Middle frontal gyrus (tissue), 1 donor: ENCODE measurements around the gene ZNF605.
"Not testable (repeated sequence)": the region's sequence is repeated elsewhere in the genome, so short reads cannot be mapped to it uniquely, and the experiment has no call there.

Source experiments
- DNase-seq: peaks from one replicate; pipeline ENCODE4 v3.0.0-alpha.2; 2015; ENCODE audit warnings: low spot score; ENCODE audit errors: extremely low spot score

ZNF605 gene

GRCh38 chr12:132908145-132909029 lies 47.7 kb downstream of the ZNF605 start:
- peak; percentile 96 for DNase-seq

DNA sequence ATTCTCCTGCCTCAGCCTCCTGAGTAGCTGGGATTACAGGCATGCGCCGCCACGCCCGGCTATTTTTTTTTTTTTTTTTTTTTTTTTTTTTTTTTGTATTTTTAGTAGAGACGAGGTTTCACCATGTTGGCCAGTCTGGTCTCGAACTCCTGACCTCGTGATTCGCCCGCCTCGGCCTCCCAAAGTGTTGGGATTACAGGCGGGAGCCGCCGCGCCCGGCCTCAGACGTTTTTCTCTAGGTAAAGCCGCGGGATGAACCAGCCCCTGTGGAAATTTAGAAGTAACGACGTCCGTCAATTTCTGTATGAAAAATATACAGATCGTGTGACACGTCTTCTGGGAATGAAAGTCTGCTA lies 48.3 kb downstream of the ZNF605 start:
- DNase-seq: not testable (repeated sequence)

DNA sequence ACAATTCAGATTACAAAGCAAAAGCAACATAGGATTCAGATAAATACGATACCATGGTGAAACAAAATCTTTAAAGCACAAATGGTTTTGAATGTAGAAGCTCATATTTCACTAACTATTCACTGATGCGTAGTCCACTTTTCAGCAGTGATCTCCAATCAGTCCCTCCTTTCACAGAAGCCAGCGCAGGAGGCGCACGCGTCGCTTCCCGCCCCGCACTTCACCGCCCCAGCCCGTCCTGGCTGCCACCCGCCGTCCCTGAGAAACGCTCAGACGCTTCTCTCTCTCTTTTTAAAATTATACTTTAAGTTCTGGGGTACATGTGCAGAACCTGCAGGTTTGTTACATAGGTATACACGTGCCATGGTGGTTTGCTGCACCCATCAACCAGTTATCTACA lies 48.9 kb downstream of the ZNF605 start:
- no peak for DNase-seq

DNA sequence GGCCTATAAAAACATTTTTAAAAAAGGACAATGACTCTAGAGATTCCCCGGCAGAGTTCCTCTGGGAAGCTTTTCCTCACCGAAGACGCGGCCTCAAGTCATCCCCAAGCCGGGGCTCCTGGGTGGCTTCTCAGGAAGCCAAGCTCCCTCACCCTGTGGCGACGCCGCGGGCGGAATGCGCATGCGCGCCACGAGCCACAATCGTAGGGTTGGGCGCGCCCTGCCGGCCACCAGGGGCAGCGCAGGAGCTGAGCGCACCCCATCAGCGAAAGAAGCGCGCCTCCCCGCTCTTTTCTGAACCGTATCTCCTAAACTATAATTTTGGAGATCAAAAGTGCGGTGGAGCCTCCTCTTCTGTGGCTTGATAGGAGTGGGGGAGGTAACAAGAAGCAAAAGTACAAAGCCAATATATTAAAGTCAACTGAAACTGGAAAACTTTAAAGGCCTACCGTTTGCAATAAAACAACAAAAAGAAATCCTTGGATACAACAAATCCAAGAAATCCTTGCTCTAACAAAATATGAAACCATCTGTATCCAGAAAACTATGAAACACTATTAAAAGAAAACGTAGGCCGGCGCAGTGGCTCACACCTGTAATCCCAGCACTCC lies 51.3 kb downstream of the ZNF605 start:
- peak; percentile 17 for DNase-seq

- DNase-seq: no peak
Observed at GRCh38 chr12:132899033-132899432, 57.1 kb downstream of the ZNF605 start.

- DNase-seq: no peak
Observed at GRCh38 chr12:132888852-132889251, 67.3 kb downstream of the ZNF605 start.

- DNase-seq: peak; percentile 98
Observed at GRCh38 chr12:132887513-132888351, 68.4 kb downstream of the ZNF605 start, which contains the start of gene CHFR. TSS of gene CHFR (minus strand) at chr12:132887605. CDS start at chr12:132887328, 277 bp downstream.

DNA sequence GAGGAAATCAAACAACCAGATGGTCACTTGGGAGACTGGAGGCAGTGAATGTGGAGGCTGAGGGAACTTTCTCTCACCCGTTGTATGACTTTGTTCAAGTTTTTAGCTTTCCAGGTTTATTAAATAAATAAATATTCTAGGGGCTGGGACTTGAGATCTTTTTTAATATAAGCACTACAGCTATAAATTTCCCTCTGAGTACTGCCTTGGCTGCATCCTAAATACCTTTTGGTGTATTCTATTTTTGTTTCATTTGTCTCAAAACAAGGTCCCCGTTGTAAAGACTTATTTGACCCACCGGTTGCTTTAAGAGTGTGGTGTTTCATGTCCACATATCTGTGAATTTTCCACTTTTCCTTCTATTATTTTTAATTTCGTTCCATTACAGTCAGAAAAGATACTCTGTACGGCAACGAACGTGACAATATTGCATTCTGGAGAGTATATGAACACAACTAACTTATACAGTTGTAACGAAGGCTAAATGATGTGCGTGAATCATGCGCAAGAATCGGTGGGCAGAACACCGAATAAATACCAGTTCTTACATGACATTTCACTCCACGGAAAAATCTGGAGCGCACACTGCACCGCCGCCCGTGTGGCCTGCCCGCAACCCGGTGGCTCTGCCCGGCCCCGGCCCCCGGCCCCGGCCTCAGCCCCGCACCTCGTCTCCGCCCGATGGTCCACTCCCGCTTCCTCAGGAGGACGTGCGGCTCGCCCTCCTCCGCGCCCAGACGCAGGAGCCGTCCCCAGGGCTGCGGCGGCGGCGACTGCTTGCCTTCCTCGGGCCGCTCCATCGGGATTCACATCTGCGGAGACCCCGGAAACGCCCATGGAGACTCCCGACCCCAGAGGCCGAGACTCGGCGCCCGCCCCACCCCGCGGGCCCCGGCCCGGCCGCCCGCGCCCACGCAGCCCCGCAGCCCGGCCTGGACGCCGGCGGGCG lies 69.3 kb downstream of the ZNF605 start:
- DNase-seq: no peak

DNA sequence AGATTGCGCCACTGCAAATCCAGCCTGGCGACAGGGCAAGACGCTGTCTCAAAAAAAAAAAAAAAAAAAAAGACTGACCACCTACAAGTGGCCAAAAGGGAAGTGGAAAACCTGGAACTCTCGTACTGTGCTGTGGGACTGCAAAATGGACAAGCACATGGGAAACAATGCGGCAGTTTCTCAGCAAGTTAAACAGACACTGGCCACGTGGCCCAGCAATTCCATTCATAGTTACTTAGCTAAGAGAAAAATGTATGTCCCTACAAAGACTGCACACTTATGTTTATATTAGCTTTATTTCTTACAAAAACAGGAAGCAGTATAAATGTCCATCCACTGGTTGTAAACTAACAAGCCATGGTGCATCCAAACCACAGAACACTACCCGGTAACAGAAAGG lies 74.3 kb downstream of the ZNF605 start:
- no peak for DNase-seq

- not testable (repeated sequence) for DNase-seq
Observed at GRCh38 chr12:132874620-132875019, 81.5 kb downstream of the ZNF605 start.

DNA sequence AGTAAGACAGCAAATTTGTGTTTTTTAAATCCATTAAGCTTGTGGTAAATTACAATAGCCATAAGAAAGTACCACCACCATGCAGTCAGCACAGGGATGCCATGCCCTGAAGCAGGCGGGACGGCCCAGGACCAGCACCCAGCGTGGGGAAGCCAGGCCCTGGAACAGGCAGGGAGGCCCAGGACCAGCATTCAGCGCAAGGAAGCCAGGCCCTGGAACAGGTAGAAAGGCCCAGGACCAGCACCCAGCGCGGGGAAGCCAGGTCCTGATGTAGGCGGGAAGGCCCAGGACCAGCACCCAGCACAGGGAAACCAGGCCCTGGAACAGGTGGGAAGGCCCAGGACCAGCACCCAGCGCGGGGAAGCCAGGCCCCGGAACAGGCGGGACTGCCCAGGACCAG lies 81.9 kb downstream of the ZNF605 start:
- DNase-seq: no peak

GRCh38 chr12:132873724-132874123 lies 82.4 kb downstream of the ZNF605 start:
- DNase-seq: no peak

DNA sequence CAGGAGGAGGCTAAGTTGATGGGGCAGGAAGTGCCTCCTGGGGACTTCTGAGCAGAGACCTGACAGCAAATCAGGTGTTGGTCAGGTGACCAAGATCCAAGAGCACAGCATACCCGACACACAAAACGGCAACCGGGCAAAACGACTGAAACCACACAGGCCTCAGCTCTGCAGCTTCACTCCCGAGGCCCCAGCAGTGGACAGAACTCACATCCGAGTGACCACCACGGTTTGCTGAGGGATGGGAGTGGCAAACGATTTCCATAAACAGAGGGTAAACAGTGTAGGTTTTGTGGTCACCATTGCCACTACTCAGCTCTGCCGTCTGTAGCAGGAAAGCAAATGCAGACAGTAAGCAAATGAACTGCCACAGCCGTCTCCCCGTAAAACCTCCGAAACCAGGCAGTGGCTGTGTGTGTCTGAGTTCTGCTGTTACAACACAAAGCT lies 83.1 kb downstream of the ZNF605 start:
- no peak for DNase-seq

DNA sequence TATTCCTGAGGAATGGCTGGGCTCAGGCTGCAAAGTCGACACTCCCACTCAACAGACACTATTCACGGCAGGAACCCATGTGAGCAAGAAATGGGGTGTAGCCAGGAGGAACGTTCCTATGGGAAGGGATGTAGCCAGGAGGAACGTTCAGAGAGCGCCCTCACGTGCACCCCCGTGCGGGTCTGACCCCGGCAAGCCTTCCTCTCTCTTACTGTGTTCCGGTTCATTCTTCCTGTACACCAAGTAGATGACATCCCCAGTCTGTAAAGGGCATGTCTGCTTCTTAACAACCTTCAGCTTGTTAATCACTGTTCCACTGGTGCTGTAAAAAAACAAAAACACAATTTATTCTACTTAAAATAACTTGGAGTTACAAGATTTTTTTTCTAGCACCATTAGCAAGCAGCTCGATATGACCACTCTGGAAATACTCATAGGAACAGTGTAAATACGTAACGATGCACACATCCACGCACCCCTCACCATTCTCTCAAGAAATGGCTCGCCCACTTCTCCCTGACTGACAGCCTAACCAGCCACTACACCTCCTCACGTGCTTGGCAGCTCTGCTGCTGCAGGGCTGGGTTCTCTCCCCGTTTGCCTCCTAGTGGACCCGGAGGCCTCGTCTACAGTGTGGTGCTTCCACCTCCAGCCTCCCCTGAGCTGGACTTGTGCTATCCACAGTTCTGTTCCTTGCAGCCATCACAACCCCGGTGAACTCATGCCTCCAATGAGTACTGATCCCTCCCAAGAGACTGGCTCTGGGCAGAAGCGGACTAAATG lies 83.8 kb downstream of the ZNF605 start:
- DNase-seq: no peak

DNA sequence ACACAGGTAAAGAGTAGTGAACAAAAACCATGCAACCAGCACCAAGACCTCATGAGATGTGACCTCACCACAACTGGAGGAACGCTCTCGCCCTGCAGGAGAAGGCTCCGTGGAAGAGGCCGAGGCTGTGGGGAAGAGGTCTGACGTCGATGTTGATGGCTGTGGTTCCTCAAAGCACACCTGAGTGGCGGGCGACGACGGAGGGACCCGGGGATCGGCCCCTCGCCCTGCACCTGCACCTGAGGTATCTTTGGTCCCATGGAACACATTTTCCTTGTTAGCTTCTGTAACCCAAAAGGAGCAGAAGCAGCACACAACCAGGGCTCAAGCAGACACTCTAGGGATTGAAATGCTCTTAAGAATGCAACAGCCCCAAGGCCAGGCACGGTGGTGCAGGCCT lies 86.6 kb downstream of the ZNF605 start:
- DNase-seq: no peak
